CMK (cell line): Measurements from ENCODE around the gene PLCB4.

Experiments
- DNase-seq: peaks from one replicate; pipeline ENCODE4 v3.0.0-alpha.2; 2010; ENCODE audit warnings: low read depth

Gene PLCB4

GRCh38 chr20:9523636-9524035, 454.7 kb downstream of the PLCB4 start:
- no peak for DNase-seq
